ENCODE measurements around the gene TSKU.

The TSKU gene

DNA sequence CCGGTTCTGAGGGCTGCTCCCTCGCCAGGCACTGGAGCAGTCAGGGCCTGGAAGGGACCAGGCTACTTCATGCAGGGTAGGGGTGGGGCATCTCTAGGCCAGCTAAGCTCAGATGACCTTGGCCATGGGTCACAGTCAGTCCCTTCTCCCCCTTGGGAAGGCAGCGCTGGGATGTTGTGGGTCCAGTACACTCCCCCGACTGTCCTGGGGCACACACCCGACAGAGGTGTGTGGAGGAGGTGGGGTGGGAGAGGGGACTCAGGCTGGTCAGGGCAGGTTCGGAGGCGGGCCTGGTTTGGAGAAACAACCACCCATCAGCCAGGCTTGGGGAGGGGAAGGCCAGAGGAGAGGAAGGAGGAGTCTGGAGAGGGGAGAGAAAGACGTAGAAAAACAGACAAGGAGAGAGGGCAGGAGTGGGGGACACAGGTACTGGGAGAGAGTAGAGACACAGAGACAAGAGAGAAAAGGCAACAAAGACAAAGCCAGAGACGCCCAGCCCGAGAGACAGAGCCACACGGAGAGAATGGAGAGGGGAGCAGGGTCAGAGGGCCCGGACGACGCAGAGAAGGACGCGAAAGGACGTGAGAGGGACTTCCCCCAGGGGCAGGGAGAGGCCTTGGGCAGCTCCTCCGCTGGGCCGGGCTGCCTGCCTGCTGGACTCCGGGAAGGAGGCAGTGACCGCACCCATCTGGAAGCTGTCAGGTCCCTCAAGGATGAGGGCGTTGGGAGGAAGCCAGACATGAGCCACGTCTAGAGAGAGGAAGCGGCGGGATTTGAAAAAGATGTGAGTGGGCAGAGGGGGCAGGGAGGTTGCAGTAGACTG lies 30.6 kb upstream of the TSKU start:
- no peak for DNase-seq (ENCODE audit: low read depth)

DNA sequence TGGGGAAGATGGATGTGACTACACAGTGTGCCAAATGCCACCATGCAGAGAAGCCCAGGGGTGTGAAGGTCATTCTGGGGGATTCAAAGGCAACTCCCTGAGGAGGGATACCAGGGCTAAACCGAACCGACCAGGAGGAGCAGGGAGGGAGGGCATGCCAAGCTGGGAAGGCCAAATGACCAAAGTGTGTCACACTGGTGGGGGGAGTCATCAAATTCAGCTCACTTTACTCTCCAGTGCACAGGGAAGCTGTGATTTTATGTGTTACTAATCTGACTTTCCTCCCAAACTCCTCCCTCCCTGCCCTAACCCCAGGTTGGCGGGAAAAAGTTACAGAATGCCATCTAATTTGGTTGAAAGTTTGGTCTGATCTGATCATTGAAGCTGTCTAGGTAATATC lies 29.7 kb upstream of the TSKU start:
- no peak for DNase-seq (ENCODE audit: low read depth)

DNA sequence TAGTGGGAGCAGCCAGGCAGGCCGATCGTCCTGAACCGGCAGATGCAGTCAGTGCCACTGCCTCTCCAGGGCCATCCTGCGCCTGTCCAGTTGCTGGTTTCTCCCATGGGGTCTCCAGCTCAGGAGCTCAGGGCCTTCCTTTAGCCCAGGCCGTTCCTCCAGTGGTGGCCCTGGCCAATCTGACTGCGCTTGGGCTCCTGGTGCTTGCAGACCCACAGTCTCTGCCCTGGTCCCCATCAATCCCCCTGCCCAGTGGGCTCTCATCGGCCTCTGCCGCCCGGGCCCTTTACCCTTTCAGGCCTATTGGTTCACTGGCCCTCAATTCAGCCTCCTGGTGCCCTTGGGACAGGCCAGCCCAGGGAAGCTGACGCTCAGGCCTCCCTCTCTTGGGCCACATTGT lies 29.2 kb upstream of the TSKU start:
- DNase-seq (ENCODE audit: low read depth) = no peak

DNA sequence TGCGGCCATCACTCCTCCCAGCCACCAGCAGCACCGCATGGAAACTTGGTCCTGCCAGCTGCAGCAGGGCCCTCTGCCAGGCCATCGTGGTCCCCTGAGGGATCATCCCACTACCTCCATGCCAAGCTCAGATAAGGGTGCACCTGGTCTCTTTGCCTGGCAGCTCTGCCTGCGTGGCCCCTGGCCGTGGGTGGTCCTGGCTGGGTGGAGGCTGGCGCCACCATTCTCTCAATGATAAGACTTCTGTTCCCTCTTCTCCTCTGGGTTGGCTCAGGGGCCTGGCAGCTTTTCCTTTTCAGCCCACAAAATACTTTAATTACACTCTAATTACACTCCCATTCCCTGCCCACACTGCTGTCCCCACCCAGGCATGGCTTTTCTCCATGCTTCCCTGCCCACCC lies 26.8 kb upstream of the TSKU start:
- DNase-seq (ENCODE audit: low read depth) = no peak

DNA sequence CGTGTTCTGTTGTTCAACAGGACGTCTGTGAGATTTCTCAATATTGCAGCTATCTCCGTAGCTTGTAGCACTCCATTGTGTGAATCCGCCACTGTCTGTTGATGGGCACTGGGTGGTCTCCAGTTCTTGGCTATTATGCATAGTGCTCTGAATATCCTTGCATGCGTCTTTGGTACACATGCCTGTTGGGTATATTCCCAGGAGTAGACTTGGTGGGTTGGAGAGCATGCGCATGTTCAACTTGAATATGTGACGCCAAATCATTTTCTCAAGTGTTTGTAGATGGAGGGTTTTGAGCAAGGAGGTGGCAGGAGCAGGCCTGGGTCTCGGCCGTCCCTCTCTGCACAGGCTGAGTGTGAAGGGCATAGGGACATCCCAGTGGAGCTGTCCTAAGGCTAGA lies 24.8 kb upstream of the TSKU start:
- DNase-seq (ENCODE audit: low read depth) = no peak

DNA sequence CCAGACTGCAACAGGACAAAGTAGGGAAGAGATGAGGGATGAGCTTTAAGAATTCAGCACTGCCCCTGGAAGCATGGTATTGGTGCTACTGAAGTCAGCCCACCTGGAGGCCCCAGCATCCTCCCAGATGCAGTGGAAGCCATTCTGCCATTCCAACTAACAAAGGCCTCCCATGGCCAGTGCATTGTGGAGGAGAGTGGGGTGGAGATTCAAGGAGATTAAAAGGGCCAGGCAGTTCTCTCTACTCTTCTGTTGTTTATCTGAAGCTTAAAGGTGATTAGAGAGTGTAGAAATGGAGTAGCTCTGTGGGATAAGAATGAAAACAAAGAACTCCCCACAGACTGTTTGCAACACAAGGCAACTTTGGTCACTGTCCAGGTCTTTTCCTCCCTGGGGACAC lies 24.1 kb upstream of the TSKU start:
- DNase-seq (ENCODE audit: low read depth) = no peak

DNA sequence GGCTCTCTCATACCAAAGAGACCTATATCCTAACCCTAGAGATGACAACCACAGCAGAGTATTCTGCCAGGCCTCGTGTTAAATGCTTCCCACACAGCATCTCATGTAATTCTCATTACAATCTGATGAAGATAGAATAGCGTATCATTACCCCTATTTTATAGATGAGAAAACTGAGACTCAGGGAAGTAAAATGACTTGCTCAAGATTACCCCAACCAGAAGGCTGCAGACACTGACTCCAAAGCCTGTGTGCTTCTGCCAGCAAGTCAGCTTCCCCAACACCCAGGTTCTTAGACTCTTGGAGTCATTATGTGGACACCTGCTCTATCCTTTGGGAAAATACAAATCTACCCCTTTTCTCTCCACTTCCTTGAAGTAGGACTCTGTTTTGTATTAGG lies 23.6 kb upstream of the TSKU start:
- no peak for DNase-seq (ENCODE audit: low read depth)

DNA sequence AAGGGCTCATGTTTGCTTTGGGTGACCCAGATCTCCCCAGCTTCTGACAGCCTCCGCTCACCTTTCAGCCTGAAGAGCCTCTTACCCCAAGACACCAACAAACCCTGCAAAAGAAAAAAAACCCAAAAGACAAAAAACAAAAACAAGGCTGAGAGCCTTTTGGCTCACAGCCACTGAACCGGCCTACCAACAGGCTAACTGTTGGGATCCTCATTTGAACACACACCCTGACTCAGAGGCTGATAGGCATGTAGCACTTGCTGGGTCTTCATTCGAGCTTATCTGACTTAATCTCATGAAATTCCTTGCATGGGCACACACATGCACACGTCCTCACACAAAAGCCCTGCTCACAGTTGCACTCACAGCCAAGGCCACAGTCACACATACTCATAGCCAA lies 22.9 kb upstream of the TSKU start:
- DNase-seq (ENCODE audit: low read depth) = no peak

DNA sequence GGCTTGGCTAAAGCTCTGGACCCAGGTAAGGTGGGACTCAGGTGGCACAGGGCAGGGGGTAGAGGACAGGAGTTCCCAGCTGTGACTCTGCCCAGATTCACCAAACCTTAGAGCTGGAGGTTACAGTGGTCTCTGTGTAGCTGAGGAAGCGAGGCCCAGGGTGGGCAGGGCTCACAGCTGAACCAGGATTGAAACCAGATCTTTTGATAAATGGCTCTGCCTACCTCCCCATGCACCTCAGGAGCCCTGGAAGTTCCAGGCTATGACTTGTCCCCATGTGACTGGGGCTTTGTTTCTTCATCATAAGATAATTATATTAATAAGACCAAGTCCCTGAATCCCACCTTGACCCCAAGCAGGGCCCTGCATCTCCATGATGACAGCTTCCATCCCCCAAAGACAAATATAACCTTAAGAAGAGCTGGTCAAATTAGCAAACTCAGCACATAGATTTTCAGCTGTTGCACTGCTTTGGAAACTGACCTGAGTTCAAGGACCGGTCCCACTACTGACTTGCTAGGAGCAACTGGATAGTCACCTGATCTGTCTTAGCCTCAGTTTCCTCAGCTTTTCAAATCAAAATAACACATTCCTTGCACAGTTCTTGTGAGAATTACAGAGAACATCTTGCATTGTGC lies 21.3 kb upstream of the TSKU start:
- no peak for DNase-seq (ENCODE audit: low read depth)

DNA sequence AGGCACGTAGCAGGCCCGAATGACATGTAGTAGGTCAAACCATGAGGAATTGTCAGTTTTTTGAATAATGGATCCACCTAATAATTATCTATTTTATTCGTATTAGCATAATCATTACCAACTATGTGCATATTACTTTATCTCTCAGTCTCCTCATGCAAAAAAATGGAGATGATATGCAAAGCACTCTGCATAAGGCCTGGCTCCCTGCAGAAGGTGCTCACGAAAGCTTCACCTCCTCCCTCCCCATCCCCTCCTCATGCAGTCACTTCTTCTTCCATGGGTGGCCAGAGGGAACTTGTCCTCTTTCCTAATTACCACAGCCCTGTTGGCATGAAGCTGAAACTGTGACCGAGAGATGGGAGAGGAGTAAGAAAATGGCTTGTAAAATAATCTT lies 20.8 kb upstream of the TSKU start:
- no peak for DNase-seq (ENCODE audit: low read depth)

DNA sequence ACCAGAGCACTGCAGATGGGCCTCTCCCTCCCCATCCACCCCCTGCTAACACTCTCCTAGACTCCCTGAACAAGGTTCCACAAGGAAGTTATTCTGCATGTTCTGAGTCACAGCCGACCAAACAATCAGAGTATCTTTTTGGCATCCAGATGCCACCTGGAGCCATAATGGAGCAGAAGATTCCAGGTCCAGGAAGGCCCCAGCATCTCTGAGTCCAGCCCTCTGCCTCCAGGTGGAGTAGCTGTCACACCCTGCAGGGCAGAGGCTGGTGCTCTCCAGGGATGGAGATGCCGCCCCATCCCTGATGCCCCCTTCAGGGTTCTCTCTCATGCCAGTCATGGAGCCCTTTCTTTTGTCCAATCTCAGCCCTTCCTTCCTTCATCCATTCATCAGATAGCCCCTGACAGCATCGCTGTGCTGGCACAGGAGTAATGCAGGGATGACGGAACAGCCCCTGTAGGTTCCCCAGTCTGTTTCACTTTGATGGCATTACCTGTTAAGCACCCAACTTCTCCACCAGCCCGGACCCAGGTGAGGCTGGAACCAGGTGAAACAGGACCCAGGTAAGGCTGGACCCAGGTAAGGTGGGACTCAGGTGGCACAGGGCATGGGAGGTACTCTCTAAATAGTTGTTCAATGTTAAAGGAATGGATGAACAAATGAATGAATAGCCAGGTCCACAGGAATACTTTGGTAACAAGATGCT lies 20.1 kb upstream of the TSKU start:
- DNase-seq (ENCODE audit: low read depth) = no peak

DNA sequence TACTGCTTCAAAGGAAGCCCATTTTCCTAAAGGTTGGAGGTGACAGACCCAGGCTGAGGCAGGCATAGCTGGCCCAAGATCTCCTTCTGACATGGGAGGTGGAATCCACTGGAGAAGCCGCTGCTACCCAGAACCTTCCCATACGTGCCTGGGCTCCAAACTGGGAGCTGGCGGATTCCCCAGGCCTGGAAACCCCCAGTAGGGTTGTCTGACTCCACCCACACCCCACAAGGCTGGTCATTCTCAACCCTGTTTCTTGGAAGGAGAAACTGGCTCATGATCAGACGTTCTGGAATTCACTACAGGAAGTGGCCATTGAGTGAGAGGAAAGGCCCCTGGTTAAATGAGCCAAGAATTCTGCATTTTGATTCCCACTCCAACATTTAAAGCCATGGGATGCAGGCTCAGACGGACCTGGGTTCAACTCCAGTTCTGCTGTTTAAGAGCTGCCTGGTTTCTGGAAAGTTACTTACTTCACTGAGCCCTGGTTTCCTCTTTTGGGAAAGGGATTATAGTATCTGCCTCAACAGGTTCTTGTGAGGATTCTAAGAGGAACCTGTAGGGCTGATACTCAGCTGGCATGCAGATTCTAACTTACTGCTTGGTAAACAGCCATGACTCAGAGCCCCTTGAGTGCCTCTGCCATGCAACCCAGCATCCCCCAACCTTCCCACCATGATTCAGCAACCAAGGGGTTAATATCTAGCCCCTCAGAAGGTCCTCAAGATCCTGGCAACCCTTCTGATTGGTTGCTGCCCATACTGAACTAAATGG lies 19.4 kb upstream of the TSKU start:
- DNase-seq (ENCODE audit: low read depth) = no peak

DNA sequence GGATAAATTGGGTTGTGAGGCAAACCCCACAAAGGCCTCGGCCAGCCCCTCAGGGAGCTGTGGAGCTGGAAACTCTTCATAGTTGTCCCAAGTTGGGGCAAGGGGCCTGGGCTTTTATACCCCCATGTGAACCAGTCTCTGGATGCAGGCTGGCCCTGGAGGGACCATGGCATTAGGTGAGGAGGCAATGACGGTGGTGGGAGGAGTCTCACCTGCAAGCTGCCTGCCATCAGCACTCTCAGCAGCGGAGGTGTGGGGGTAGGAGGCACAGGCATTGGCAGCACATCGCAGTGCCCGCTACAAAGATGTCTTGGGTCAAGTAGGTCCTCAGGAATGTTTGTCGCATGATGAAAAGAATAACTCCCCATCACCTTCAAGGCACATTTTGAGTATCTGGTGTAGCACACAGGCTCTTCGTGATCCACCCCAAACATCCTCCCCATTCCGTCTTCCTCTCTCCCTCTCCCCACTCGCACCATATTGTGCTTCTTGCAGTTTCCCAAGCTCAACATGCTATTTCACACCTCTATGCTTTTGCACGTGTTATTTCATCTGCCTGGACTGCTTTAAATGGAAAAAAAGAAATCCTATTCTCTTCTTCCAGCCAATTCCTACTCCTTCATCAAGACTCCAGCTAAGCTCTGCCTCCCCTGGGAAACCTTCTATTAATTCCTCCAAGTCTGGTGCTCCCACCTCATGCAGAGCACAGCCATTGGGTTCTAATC lies 18.1 kb upstream of the TSKU start:
- DNase-seq (ENCODE audit: low read depth) = no peak

DNA sequence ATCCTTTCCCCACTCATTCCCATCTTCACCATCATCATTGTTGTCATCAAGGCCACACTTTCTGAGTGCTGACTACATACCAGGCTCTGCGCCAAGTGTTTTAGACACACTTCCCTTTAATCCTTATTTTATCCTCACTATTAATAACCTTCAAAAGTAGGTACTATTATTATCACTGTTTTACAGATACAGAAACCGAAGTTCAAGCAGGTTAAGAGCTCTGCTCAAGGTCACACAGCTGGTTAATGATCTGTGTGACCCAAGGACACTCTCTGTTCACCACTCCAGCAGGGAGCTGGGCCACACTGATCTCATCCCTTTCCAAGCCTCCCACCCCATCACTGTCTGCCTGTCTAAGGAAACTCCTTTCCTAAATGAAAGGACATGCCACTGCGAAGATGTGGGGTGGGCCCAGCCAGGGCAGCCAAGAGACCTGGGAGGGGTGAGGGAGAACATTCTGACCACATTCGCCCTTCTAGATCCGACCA lies 17.2 kb upstream of the TSKU start:
- DNase-seq (ENCODE audit: low read depth) = no peak

DNA sequence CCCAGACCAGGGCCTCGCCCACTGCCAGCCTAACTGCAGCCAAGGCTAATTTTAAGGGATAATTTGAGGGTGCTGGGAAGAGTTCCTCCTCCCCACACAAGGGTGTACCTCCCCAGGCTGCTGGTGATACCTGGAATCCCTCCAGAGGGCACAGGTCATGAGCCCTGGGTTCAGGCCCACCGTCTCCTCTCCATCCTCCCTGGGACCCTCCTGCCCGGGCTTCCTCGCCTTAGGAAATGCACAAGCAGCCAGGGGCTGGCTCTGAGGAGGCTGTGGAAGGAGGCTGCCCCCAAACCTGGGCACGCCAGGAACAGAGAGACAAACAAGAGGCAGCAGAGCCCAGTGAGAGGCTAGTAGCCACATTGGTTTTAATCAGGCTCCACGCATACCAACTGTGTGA lies 16.6 kb upstream of the TSKU start:
- DNase-seq (ENCODE audit: low read depth) = no peak

DNA sequence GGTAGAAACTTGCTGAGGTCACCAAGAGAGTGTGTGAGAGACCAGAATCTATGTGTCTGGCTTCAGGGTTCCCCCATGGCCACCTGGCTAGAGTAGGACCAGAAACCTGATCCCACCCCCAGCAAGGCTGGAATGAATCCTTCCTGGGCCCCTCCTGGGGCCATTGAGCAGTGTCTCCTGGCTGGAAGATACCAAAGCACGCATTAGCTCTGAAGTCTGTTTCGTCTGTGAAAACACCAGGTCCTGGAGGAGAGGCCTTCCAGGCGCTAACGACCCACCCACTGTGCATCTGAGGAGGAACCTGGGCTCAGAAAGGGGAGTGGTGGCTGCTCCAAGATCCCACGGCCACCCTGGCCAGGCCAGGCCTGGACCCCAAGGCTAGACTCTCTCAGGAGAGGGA lies 15.5 kb upstream of the TSKU start:
- no peak for DNase-seq (ENCODE audit: low read depth)

DNA sequence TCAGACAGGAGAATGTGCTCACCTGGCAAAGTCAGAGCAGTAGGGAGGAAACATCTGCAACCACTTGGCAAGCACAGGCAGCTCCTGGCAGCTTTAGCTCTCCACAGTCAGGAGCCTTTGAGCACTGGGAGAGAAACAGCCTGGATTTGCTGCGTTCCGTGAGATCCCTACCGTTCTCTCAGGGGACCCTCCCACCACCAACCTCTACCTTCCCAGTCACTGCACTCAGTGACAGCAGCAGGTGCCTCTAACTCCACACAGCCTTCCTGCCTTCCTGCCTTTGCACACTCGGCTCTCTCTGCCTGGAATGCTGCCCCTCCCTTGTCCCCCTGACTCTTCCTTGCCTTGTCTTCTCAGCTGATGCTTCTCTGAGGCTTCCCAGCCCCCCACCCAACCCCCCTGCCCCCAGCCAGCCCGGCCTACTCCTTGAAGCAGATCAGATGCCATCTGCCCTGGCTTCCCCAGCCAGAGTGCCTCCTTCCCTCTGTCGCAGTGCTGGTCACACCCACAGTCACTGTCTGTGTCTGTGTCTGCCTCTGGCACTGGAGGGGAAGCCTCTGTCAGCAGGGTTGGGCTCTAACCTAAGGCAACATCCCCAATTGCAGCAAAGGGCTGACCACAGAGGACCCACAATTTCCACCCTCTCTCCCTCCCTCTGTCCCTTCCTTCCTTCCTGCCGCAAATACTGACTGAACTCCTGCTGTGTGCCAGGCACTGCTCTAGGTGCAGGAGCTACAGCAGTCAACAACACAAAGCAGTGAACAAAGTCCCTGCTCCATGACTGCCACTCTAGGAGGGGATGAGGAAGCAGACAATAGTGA lies 14.9 kb upstream of the TSKU start:
- DNase-seq (ENCODE audit: low read depth) = no peak

DNA sequence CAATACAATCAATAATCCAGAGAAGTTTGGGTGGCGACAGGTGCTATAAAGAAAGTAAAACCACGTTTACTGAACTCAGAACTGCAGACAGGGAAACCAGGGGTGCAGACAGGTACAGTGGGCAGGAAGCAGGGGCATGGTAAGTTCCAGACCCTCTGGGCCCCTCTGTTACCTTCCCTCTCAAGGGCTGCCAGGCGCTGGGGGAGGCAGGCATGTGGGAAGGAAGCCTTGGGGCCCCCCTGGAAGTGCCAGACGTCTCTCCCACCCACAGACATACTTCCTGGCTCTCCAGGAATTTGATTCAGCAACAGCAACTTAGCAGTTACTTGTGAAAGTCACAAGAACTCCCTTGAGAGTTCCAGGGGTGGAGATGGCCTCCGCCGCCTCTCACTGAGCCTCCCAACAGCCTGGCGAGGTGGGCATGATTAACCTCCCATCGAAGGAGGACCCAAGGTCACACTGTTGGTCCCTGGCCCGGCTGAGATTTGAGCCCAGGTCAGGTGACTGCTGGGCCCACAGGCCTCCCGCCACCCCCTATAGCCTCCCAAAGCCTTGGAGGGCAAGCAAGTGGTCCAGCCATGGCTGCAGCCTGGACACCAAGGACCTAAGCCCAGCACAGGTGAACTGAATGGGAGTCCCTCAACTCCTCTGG lies 14.1 kb upstream of the TSKU start:
- no peak for DNase-seq (ENCODE audit: low read depth)

DNA sequence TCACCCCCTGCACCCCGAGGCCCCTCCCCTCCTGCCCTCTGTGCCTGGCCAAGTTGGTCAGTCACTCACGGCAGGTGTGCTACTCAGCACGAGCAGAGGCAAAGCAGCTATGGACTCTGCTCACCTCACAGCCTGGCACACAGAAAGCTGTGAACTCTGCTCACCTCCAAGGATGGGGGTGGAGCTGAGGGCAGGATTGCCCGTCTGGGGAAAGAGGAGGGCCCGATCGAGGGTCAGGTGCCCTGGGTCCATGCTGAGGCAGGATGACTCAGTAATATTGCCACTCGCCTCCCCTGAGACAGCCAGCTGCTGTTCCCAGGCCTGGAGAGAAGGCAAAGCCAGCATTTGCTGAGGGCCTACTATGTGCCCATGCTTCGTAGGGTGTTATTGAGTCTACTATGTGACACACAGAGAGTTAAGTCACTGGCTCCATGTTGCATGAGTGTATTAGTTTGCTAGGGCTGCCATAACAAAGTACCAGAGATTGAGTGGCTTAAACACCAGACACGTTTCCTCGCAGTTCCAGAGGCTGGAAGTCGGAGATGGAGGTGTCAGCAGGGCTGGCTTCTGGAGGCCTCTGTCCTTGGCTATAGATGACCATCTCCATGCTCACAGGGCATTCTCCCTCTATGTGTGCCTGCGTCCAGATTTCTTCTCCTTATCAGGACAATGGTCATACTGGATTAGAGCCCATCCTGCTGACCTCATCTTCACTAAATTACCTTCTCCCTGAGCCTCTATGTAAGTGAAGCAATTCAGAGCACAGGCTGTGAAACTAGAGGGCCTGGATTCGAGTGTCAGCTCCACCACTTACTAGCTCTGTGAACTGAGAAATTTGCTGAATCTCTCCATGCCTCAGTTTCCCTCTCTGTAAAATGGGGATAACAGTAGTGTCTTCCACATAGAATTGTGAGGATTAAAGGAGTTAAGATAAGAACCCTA lies 13.2 kb upstream of the TSKU start:
- no peak for DNase-seq (ENCODE audit: low read depth)

All from stimulated activated CD8-positive, alpha-beta memory T cell treated with anti-CD3 and anti-CD28 coated beads, Interleukin-15, amount 100 ng/mL, for 24 hours (primary cell).